ENCODE results near the gene HMGB4. TPM values are rescaled to one million over a fixed set of nuclear protein-coding genes. Genes with fewer than 3 reads are reported as not detected.

HMGB4 gene
- total RNA-seq: not detected in 2 replicates

GRCh38 chr1:33863779-33864178 lies at the start of gene HMGB4:
HMGB4 (plus strand) TSS chr1:33864079; CDS start chr1:33864192, 113 bp downstream.

Measured in aortic smooth muscle cell (primary cell).